Measurements from ENCODE around the gene ENTPD2. TPM values are rescaled to one million over a fixed set of nuclear protein-coding genes. Genes with fewer than 3 reads are reported as not detected.
"Not testable (repeated sequence)": the region's sequence is repeated elsewhere in the genome, so short reads cannot be mapped to it uniquely, and the experiment has no call there.

ENTPD2 gene
- total RNA-seq, 1 experiment from 2014 or later, result not detected

GRCh38 chr9:137017791-137018497 is 35.9 kb downstream of the ENTPD2 start:
- DNase-seq (ENCODE audit: low read depth), result no peak

- DNase-seq (ENCODE audit: low read depth), result no peak
Observed at GRCh38 chr9:137017071-137017470, 36.8 kb downstream of the ENTPD2 start.

DNA sequence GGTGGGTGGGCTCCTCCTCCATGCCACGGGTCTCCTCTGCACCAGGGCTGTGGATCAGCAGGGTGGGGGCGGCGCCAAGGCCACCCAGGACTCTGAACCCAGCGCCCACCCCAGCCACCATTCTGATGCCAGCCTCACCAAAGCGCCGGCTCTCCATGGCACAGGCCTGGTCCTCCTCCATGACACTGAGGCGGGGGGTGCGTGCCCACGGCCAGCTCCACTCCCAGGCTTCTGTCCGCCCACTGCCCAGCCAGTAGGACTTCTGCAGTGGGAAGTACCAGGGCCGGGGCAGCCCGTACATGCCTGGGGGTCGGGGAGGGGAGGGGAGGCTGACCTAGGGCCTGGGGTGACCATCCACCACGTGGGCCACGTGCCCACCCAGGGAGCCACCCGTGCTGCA is 37.4 kb downstream of the ENTPD2 start:
- no peak for DNase-seq (ENCODE audit: low read depth)

DNA sequence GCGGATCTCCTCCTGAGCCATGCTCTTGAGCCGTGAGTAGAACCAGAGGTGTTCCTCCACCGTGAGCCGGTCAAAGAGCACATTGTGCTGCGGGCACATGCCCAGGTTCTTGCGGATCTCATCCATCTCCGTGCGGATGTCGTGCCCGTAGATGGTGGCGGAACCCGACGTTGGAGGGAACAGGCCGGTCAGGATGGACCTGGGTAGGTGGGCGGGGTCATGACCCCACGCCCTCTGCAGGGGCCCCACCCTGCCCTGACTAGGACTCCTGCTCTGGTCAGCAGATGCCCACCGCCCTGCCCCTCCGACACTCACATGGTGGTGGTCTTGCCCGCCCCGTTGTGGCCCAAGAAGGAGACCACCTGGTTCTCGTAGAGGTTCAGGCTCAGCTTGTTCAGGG is 37.9 kb downstream of the ENTPD2 start:
- DNase-seq (ENCODE audit: low read depth), result no peak

- DNase-seq (ENCODE audit: low read depth), result no peak
Observed at GRCh38 chr9:137015540-137015930, 38.3 kb downstream of the ENTPD2 start.

GRCh38 chr9:137014776-137015539 is 38.9 kb downstream of the ENTPD2 start:
- DNase-seq (ENCODE audit: low read depth), result no peak

- DNase-seq (ENCODE audit: low read depth), result no peak
Observed at GRCh38 chr9:137014166-137014565, 39.7 kb downstream of the ENTPD2 start.

- DNase-seq (ENCODE audit: low read depth), result no peak
Observed at GRCh38 chr9:137013571-137013940, 40.3 kb downstream of the ENTPD2 start.

DNA sequence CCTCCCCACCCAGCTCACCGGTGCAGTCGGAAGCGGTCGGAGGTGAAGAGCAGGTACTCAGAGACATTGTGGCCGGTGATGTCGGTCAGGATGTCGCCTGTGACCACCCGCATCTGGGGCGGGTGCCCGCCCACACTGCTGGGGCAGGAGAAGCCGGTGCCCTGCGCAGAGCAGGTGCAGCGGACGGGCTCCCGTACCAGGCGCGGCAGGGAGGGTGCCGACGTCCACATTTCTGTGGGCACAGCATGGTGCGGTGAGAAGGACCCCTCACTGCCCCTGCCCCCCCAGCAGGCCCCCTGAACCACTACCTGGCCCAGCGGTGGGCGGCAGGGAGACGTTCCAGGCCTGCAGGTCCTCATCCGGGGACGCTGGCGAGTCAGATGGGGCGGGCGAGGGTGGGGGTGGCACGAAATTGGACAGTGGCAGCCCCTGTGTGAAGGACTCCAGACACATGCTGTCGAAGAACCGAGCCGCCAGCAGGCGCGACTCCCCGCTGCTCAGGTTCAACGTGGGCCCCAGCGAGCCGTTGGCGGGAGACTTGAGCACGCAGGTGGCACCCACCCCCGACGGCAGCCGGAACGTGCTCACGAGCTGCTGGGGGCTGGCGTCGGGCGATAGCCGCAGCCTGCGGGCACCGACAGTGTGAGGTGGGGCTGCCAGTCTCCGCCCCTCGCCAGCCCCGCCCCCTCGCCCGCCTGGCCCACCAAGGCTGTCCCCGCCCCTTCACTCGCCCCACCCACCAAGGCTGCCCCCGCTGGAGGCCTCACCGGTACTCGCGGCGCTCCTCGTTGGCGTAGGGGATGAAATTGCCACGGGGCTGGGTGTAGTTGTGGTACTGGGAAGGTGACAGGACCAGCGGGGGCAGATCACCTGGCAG is 40.9 kb downstream of the ENTPD2 start:
- no peak for DNase-seq (ENCODE audit: low read depth)

- no peak for DNase-seq (ENCODE audit: low read depth)
Observed at GRCh38 chr9:137011907-137012675, 41.8 kb downstream of the ENTPD2 start.

DNA sequence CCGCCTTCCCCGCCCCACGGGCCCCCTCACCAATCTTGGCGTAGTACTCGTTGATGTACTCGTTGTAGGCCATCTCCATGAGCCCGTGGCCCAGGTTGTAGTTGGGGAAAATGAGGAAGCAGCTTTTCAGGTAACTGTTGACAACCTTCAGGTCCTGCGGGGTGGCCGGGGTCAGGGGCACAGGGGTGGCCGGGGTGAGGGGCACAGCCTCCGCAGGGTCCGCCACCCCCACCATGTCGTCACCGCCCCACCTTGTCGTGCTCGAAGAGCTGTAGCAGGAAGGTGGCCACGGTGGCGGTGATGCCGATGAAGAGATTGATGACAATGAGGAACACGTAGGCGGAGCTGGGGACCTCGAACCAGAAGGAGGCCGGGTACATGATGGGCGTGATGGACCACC is 42.7 kb downstream of the ENTPD2 start:
- DNase-seq (ENCODE audit: low read depth), result no peak

DNA sequence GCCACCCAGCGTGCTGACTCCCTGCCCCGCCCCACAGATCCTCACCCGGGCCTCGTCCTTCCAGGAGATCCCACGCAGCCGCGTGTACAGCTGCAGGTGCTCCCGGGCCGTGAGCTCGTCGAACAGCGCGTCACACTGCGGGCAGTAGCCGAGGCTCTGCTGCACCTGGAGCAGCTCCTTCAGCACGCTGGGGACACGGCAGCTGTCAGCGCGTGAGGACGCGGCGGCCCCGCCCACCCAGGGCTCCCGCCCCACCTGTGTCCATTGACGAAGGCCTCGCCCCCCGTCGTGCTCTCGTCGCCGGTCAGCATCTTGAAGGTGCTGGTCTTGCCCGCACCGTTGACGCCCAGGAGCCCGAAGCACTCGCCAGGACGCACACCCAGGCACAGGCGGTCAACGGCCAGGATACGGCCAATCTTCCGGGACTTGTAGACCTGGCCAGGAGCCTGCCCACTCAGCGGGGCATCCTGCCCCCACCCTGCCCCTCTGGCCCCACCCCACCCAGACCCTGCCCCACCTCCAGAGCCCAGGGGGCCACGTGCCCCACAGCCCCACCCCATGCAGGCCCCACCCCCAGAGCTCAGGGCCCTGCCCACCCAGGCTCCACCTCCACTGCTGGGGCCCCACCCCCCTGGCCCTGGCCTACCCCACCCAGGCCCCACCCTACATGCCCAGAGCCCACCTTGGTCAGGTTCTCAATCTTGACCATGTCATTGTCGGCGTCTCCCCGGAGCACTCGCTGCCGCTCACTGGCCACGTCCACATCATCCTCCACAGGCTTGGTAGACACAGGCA is 43.7 kb downstream of the ENTPD2 start:
- DNase-seq (ENCODE audit: low read depth), result no peak

- DNase-seq (ENCODE audit: low read depth), result no peak
Observed at GRCh38 chr9:137009217-137009616, 44.6 kb downstream of the ENTPD2 start.

GRCh38 chr9:137008312-137008711 is 45.5 kb downstream of the ENTPD2 start:
- no peak for DNase-seq (ENCODE audit: low read depth)

DNA sequence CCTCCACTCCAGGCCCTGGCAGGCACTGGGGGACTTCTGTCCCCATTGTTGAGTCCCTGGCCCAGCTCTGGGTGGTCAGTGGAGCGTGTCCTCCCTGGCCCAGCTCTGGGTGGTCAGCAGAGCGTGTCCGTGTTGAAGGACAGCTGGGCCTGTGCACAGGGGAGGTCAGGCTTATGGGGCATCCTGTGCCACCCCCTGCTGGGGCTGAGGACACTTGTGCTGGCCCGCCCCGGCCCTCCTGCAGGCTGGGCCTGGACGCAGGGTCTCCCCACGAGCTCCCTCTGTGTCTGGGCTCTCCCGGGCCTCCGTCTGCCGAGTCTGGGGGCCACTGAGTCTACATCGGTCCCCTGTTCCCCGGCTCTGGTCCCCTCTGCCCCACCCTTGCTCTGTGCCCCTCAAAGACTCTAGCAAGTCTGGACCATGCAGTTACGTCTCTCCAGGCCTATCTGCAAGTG is 46.0 kb downstream of the ENTPD2 start:
- no peak for DNase-seq (ENCODE audit: low read depth)

- DNase-seq (ENCODE audit: low read depth), result no peak
Observed at GRCh38 chr9:137007108-137007815, 46.6 kb downstream of the ENTPD2 start.

DNA sequence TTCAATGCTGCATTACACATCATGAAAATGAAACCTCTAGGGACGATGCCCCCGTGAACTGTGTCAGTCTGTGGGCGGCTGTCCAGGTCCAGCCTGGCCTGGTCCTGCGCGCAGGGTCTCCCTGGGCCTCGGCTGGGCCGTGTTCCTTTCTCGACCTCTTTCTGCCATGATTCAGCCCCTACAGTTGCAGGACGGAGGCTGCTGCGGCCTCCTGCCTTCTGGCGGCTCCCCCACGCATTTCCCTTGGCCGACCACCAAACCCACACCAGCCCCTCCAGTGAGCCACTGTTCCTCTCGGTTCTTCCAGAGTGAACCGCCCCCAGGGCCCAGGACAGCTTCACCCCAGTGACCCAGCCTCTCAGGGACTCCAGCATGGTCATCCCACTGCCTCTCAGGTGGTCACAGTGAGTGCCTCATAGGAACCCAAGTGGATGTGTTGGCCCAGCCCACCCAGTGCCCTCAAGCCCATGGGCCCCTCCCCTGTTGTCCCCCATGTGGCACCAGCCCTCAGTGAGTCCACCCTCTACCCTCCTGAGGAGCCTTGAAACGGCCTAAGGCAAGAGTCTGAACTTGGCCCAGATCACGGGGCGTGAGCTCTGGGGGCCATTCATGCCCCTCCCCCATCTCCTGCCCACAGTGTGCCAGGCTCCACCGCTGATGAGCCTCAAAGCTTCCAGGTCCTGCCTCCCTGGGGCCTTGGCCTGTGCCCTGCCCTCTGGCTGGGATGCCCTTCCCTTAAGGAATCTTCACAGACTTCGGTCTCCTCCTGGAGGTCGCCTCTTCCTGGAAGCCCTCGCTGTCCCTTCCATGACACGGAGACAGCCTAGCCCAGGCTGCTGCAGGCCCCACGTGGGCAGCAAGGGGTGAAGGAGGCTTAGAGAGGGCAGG is 47.5 kb downstream of the ENTPD2 start:
- no peak for DNase-seq (ENCODE audit: low read depth)

- DNase-seq (ENCODE audit: low read depth), result not testable (repeated sequence)
Observed at GRCh38 chr9:137004285-137004684, 49.6 kb downstream of the ENTPD2 start.

DNA sequence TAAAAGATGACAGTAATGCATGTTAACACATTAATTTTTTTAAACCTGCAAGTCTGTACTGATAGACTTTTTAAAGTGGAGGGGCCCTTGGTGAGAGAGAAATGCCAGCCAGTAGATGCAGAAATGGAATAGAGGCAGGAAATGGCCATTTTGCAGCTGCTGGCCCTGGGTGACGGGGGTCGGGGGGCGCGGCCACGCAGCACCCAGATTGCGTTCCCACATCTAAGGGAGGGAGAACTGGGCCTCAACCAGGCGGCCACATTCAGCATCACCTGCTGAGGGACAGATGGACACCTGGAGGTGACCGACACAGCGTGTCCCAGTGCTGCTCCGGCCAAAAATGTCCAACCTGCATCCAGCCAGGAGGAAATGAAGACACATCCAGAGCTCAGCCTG is 51.2 kb downstream of the ENTPD2 start:
- no peak for DNase-seq (ENCODE audit: low read depth)

Data from LHCN-M2 (cell line).